ENCODE measurements around the gene KIAA1217.
"Not testable (repeated sequence)": the region's sequence is repeated elsewhere in the genome, so short reads cannot be mapped to it uniquely, and the experiment has no call there.

KIAA1217 gene

DNA sequence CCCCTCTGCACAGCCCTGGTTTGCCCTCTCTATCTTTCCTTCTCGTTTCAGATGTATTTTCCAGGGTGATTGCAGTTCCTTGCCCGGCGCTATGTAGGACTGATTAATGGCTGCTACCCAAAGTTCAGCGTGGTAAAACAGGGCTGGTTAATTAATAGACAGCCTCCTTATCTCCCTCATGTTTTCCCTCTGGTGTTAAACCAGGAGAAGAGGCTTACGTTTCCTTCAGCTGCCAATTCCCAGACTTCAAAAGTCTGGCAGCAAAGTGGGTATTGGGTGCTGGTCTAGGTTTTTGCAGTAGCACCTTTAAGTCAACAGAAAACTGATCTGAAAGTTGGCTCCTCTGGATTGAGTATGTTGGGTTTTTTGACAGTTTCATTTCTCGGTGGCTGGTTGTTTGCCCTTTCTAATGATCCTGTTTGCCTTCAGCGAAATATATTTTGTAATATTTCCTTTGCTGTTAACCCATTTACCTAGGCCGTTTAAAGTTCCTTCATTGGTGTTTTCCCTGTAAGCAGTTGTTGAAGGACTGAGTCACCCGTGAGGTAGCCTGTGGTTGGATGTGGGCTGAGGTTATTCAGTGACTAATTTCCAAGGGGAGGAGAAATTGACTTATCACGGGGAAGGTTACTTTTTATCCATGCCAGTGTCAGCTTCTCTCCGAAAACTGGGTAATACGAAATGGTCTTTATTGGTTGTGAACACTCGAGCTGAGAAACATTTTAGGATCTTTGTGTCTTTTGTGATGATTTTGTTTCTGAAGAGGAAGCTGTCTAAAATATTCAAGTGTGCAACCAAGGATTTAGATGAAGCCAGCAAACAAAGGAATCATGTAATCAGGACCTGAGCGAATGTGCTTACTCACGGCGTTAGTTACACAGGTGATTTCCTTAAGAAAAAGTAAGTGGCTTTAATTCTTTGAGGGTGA, 257.2 kb downstream of the KIAA1217 start:
- no peak for DNase-seq (ENCODE audit: low read depth)

DNA sequence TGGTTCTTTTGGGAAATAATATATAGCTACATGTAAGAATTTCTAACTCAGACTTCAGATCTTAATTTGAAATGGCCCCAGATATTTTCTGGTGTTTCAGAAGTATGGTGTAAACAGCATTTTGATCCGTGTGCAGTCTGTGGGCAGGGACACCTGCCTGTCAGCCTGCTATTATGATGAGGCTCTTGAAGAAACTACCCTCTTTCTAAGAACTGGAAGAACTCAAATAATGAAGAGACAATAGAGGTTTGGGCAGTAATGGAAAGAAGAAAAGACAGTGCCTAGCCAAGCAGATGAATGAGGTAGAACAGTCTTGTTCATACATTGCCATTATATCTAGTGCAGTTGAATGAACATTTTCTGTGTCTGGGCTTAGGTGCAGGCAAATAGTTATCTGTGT, 258.2 kb downstream of the KIAA1217 start:
- DNase-seq (ENCODE audit: low read depth): no peak

DNA sequence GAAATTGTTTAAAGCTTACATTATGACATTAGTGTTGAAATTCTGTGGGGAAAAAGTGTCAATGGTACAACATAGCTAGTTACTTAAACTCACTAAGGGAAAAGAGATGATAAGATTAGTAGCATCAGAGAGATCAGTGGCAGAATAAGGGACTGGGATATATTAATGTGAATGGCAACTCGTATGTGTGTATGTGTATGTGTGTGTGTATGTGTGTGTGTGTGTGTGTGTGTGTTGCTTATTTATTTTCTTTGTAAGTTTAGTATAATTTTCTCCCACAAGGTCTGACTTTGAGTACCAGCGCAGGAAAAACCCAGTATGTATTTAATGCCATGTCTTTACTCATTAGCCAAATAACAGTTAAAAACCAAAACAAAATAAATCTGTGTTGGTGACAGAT, 258.7 kb downstream of the KIAA1217 start:
- no peak for DNase-seq (ENCODE audit: low read depth)

DNA sequence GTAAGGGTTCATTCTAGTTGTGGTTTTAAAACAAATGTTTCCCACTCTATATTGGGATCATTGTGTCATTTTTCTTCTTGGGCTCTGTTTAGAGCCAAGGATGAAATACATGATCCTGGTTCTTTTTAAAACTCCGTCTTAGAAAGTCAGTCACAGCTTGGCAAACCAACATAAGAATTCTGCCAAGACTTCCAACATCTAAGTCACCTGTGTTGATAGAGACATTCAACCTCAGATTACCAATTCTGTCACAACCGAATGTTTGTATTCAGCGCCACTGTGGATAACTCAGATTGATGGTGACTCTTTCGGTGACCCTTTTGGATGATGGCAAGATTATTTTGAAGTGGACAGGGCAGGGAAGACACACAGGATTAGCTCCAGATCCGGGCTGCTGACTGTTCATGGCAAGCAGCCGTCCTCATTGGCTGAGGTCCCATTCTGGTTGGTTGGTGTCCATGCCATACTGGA, 259.4 kb downstream of the KIAA1217 start:
- DNase-seq (ENCODE audit: low read depth): no peak

DNA sequence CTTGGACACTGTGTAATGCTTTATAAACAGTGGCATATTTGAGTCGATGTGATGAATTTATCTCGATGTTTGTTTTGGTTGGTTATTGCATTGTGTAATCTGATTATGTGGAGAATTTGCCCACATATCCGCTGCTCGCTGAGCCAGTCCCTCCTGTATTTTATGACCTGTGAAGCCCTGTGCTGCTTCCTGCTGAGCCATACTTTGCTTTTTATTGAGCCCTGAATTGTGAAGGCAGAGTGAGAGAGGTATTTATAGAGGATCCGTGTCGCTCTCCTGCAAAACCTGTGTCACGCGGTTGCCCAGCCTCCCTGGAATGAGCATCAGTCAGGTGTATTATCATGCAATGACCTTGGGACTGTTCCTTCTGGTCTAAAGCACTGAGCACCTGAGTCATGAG, 261.1 kb downstream of the KIAA1217 start:
- DNase-seq (ENCODE audit: low read depth): no peak

DNA sequence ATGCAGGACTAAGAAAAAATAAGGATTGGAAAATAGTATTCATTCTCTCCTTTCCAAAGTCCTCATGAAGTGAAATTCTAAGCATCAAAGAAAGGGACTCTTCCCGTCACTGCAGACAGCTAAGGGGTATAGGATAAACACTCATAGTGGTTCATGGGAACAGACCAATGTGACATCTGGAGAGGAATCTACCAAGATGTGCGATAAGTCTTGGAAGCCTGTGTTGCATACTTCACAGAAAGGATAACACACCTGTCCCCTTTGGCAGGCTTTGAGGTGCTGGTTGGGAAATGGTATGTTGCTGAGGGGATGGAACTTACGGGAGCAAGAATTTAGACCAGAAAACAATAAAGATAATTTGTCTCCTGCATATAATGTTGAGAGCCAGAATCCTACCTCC, 266.7 kb downstream of the KIAA1217 start:
- DNase-seq (ENCODE audit: low read depth): no peak

DNA sequence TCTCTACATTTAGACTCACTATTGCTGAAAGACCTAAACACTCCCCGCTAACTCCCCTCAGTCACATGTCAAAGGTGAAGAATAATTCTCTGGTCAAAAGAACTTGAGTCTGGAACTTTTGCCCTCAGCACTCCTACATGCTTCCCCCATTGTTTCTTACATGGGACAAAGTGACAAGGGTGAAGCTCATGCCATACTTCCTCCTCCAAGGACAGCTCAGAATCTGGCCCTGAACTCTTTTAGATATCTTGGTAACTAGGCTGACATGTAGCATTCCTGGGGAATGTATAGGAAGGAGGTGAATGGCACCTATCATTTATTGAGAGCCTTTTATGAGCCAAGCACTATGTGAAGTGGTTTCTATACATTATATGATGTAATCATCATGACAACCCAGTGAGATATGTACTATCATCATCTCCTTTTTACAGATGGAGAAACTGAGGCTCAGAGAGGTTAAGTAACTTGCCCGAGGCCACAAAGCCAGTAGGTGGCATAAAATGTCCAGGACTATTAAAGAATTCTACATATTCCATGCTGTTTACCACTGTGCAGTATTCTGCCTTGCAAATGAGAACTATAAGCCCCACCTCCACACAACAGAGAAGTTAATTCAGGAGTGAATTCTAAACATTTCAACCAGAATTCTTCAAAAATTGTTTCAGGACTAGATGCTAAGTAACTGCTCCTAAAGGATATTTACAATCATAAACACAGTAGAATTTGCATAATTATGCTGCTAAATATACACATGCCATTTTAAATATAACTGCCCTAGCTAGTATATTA, 268.2 kb downstream of the KIAA1217 start:
- no peak for DNase-seq (ENCODE audit: low read depth)

DNA sequence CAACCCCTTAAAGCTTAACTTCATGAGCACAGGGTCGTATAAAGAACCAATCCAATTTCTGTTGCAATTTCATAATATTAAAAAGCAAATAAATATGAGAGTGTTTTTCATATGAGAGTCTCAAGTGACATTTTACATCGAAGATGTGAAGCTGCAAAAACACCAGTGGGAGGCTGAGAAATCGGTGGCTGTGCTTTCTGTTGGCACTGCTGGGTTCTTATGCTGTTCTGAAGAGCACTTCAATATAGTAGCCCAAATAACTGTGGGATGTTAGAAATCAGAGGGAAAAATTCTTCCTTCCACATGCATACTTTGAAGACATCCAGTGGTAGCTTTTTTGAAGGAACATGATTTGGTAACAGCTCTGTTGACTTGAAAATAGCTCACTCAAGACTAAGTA, 269.0 kb downstream of the KIAA1217 start:
- no peak for DNase-seq (ENCODE audit: low read depth)

DNA sequence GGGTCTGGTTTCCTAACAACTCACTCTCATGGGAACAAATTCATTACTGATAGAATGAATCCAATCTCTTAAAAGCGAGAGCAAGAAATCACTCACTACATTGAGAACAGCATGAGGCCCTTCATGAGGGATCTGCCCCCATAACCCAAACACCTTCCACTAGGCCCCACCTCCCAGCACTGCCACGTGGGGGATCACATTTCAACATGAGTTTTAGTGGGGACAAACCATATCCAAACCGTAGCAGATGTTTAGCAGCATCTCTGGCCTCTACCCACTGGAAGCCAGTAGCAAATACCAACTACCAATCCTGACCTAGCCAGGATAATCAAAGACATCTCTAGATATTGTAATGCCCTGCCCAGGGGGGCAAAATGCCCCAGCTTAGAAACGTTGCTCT, 270.9 kb downstream of the KIAA1217 start:
- no peak for DNase-seq (ENCODE audit: low read depth)

DNA sequence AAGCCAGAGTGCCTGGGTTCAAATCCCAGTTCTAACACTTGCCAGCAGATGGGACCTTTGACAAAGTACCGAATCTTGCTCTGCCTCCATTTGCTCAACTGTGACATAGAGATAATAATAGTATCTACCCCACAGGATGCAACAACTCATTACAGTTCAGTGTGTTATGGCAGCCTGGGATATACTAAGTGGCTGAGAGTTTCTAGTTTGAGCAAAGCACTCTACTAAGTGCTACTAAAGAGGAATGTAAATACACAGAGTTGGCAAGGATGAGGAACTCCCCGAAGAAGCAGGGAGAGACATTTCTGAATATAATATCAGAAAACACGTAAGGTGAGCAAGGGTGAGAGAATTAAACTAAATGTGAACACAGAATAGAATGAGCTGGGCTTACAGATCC, 271.5 kb downstream of the KIAA1217 start:
- no peak for DNase-seq (ENCODE audit: low read depth)

DNA sequence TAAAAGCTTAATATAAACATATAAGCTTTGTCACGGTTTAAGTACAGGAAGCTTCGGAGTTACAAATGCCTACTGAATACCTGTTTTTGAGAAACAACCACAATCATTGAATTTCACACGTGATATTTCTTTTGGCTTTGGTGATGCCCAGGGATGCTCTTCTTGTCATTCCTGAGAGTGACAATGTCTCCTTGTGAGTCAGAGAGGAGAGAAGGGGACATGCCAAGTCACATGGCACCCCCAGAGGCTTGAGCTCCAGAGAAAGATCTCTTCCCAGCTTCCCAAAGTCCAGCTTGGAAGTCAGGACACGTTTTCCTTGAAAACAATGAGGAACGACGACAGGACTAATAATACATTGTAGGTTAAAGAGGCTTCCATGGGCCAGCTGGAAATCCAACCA, 272.3 kb downstream of the KIAA1217 start:
- DNase-seq (ENCODE audit: low read depth): no peak

DNA sequence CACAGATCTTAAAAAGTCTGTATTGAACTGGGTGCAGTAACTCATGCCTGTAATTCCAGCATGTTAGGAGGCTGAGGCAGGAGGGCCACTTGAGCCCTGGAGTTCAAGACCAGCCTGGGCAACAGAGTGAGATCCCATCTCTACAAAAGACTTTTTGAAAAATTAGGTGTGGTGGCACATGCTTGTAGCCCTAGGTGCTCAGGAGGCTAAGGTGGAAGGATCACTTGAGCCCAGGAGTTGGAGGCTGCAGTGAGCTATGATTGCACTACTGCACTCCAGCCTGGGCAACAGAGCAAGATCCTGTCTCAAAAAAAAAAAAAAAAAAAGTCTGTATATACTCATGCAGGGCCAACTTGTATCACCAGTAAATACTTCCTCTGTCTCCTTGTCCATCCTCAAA, 273.8 kb downstream of the KIAA1217 start:
- DNase-seq (ENCODE audit: low read depth): not testable (repeated sequence)

DNA sequence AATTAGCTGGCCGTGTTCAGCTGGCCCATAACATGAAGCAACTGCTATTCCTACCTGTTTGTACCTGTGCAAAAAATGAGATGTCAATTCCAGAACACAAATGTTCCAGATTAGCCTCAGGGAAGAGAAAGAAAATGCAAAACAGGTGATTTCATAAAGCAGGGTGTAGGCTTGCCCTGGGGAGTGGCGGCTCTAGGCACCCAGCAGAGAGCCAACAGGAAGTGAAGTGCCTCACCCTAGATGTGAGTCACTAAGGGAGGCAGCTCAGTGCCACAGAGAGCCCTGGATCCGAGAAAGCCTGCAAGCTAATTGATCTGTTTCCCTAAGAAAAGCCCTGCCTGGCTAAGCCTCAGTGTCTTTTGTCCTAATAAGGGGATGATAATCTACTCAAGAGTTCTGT, 274.8 kb downstream of the KIAA1217 start:
- DNase-seq (ENCODE audit: low read depth): no peak

DNA sequence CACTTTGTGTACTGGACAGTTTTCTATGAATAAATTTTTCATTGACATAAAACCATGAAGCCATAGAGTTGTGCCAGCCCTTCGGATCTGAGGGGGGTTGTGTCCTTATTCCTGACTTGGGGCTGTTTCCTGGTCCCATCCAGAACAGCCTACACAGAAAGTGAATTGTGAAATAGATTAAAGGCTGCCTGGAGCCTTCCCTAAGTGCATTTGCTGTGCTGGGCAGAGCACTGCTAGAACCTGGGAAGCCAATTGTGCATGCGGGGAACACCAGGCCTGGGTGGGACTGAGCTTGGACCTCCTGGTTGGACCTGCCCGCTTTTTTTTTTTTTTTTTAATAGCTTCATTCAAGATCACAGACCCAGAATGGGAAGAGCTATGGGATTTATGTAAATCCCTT, 275.8 kb downstream of the KIAA1217 start:
- no peak for DNase-seq (ENCODE audit: low read depth)

DNA sequence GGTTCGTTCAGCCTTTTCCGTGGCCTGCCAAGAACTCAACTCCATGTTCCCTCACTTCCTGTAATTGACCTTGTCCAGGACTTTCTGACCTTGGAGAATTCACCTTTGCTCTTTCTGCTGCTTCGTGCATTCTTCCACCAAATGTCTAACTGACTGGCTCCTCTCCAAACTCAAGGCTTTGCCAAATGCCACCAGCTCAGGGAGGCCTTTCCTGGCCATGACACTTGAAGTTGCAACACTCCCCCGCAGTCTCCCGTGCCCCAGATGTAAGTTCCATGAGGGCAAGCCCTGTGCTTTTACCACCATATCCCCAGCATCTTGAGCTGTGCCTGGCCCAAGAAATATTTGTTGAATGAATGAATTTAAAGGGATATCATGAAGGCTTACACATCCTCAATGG, 276.4 kb downstream of the KIAA1217 start:
- DNase-seq (ENCODE audit: low read depth): no peak

DNA sequence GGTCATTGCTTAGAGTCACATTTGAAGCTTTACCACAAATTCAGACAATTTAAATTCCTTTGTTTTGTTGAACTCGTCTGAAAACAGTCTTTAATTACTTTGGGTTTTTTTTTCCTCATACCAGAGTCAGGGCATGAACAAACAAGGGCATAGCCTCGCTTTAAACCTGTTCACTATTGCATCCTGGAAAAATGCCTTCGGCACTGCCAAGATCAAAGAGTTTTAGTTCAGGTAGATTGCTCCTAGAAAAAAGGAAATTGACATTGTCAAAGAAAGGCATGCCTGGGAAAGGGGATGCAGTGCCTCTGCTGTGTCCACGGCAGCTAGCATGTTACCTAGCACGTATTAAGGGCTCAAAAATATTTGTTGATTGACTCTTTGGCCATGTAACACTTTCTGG, 279.7 kb downstream of the KIAA1217 start:
- no peak for DNase-seq (ENCODE audit: low read depth)

DNA sequence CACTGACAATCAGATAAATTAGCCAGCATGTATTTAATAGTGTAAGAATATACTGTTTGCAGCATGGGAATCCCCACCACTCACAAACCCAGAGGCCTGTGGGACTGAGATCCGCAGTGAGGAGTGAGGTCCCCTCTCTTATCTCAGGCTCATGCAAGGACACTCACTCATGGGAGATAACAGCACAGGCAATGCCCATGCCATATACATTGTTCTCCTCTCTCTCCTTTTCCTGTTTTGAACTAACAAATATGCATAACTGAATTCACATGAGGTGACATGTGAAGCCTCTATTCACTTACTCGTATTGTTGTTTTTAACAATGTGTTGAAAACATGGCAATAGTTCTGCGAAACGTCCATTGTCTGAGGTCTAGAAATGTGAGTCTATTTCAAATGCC, 284.2 kb downstream of the KIAA1217 start:
- DNase-seq (ENCODE audit: low read depth): no peak

DNA sequence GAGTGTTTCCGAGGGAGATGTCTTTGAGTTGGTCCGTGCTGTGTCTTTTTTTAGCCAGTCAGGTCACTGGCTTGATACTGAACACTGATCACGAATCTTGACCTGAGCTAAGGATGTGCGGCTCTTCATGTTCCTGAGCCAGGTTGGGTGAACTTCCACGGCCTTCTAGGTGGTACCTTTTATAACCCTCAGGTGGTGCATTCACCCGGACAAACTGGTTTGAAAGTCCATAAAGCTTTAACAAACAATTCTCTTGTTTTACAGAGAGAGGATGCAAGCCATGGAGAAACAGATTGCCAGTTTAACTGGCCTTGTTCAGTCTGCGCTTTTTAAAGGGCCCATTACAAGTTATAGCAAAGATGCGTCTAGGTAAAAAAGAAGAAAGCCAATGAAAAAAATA, 285.3 kb downstream of the KIAA1217 start:
- no peak for DNase-seq (ENCODE audit: low read depth)

DNA sequence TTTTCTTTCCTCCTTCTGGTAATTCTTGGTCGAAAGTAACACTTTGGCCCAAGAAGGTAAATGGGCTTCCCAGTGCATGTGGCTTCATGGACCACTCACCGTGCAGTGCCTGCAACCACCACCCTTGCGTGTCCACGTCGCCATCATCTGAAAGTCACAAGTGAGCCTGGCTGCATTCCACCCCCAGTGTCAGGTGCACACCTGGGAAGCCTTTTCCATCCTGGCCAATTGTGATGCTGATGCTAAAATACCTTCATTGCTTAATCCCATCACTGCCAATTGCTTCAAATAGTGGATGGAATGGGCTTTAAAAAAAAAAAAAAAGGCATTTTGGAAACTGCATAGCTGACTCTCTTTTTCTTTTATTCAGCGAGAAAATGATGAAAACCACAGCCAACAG, 285.8 kb downstream of the KIAA1217 start:
- no peak for DNase-seq (ENCODE audit: low read depth)

DNA sequence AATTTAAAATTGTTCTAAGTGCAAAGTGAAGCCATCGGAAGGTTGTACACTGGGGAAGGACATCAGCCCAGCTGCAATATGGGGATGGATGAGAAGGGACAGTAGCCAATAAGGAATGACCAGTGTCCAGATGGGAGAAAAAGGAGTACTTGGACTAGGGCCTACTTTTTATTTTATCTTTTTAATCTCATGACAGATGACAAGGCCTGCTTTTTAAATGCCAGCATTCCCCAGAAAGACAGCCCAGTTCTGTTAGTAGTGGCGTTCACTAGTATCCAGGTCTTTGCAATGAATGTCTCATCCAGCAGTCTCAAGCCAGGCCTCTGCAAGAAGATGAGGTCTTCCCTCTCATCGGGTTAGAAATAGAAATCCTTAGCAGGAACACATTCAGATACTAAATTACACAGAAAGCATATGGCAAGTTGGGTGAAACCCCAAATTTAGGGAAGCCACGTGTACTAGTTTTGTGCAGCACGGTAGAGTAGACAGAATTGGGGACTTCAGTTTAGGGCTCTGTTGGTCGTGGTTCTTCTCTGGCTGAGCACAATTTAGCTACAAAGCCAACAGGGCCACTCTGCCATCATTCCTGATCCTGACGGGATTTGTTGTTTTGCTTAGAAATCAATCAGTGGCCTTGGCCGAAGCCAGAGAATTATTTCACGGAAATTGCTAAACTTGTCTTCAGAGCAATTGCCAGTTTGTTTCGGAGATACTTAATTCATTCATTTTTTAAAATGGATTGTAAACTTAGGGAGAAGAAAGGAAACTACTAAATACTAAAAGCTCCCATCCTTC, 286.9 kb downstream of the KIAA1217 start:
- no peak for DNase-seq (ENCODE audit: low read depth)

DNA sequence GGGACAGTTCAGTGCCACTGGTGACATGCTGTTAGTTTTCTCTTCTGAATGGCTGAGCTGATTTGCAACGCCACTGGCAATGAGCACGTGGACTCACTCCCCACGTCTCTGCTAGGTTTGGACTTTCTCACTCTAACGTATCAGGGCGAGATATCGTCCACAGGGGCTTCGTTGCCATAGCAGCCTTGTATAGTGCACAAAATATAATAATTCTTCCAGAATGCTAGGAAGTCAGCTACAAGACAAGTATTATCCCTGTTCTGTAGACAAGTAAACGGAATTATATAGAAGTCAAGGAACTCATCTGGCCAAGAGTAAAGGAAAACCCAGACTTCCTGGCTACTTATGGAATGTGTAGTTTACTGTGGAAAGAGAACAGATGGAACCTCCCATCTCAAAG, 288.0 kb downstream of the KIAA1217 start:
- DNase-seq (ENCODE audit: low read depth): no peak

DNA sequence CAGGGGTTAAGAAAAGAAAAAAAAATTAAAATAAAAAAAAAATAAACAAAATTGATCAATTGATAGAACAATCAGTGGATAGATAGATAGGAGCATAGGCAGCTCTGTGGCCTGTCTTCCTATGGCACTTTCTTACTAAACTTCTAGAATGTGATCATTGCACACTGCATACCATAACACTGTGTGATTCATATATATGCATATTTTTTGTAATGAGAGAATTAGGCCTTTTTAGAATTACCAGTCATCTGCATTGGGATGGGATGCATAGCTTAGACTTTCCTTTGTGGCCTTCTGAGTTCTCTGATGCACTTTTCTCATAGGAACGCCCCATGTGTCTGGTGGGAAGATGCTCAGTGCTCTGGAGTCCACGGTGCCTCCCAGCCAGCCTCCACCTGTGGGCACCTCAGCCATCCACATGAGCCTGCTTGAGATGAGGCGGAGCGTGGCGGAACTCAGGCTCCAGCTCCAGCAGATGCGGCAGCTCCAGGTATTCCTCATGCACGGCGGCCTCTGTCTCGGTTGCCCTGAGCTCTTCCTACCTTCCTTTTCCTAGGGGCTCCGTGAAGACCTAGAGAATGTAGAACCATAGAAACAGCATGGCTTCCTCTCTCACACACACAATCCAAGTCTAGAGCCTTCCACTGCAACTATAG, 292.2 kb downstream of the KIAA1217 start:
- no peak for DNase-seq (ENCODE audit: low read depth)

All from stimulated activated CD8-positive, alpha-beta memory T cell treated with anti-CD3 and anti-CD28 coated beads, Interleukin-7, amount 100 ng/mL, for 24 hours (primary cell).